ENCODE measurements around the gene NCOA7. TPM values are rescaled to one million over a fixed set of nuclear protein-coding genes. Genes with fewer than 3 reads are reported as not detected.
"Not testable (repeated sequence)": the region's sequence is repeated elsewhere in the genome, so short reads cannot be mapped to it uniquely, and the experiment has no call there.

NCOA7 gene
- polyA plus RNA-seq, 4 donors: 39.9 to 71.7 (median 49.0) TPM

- not testable (repeated sequence) for DNase-seq (ENCODE audit: low read depth in 4 of 4, low spot score in 3 of 4)
Observed at GRCh38 chr6:125911051-125911451, 120.3 kb downstream of the NCOA7 start.

GRCh38 chr6:125912430-125912829 is 121.7 kb downstream of the NCOA7 start:
- not testable (repeated sequence) for DNase-seq (ENCODE audit: low read depth in 4 of 4, low spot score in 3 of 4)

GRCh38 chr6:125913145-125913544 is 122.4 kb downstream of the NCOA7 start:
- DNase-seq (ENCODE audit: low read depth in 4 of 4, low spot score in 3 of 4): no peak

DNA sequence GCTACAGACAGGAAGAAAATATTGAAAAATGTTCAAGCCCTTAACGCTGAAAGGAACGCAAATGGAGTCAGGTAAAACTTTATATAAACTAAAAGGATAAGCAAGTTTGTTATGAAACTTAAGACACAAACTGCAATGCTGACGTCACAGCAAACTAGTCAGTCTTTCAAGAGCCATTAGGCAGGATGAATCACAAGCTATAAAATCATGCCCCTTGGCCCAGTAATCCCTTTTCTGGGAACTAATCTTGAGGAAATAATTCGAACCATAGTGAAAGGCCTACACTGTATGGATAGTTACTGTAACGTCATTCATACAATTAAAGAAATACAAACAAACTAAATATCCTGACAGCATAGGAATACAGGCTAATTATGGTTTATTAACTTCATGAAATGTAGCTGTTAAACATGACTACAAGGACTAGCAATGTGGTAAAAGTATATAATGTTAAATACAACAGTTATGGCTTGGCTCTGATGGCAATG is 123.1 kb downstream of the NCOA7 start:
- DNase-seq (ENCODE audit: low read depth in 4 of 4, low spot score in 3 of 4): no peak

DNA sequence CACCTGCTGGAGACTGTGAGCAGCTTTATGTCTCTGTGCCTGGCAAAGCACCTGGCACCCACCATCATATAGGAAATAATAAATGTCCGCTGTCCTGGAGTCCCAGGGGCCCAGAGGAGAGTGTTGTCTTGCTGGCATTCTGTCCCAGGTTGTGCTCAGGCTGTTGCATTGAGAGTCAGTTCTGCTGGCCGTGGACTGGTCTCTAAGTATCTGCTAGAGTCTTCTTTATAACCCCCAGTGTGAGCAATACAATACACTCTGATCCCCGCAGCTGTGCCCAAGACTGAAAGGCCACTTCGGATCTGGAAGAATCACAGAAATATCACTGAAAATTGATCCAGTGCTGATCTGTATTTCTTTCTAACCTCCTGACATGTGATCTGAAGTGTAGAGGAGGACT is 127.5 kb downstream of the NCOA7 start:
- DNase-seq (ENCODE audit: low read depth in 4 of 4, low spot score in 3 of 4): no peak

DNA sequence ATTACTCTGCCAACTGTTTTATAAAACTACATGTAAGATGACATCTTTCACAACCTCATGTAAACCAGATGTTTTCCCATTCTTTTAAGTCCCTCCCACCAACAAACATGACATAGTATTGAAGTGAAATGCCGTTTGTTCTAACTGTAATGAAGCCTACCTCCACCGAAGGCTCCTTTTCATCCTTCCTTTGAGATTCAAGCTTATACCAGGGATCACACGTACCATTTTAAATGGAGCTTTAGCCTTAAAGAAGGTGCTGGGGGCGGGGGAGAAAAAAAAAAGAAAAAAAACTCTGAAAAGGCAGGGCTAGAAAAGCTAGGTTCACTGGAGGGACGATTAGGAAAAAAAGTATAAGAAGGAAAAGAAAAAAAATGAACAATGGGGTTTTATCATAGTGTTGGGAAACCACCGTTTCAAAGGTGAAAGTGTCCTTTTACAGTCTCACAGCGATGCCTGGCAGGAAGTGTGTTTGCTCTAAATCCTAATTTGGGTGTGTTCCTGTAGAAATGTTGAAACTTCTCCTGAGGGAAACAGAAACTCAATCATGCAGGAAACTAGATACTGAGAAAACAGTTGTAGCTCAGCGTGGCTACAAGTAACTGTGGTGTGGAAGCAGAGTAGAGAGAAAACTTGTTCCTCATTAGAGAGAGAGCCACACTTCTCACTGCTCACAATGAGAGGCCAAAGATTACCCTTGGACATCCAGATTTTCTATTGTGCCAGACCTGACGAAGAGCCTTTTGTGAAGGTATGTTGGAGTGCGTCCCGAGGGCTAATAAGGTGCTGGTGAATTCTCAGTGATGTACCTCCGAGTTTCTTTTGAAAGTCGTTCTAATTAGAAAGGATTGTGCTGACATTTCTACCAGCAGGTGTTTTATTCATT is 128.2 kb downstream of the NCOA7 start:
- peak; percentile 35 to 67 (median 58) for DNase-seq (ENCODE audit: low read depth in 4 of 4, low spot score in 3 of 4)

DNA sequence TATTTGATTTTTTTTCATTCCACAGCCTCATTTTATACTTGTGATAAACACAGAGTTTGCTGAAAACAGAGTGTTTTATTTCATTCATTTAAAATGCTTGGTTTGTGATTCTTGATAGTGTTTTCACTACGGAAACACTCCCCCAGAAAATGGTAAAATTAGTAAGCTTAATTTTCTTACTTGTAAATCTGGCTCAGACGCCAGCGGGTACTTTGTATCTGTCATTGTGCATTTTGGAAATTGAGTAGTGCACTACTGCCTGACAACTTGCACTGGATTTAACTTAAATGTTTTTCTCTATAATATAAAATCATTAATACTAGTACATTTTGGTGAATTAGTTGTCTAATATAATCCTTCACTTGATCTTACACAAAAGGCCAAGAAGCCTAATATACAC is 128.9 kb downstream of the NCOA7 start:
- DNase-seq (ENCODE audit: low read depth in 4 of 4, low spot score in 3 of 4): no peak

GRCh38 chr6:125922322-125922860 is 131.6 kb downstream of the NCOA7 start:
- no peak for DNase-seq (ENCODE audit: low read depth in 4 of 4, low spot score in 3 of 4)

DNA sequence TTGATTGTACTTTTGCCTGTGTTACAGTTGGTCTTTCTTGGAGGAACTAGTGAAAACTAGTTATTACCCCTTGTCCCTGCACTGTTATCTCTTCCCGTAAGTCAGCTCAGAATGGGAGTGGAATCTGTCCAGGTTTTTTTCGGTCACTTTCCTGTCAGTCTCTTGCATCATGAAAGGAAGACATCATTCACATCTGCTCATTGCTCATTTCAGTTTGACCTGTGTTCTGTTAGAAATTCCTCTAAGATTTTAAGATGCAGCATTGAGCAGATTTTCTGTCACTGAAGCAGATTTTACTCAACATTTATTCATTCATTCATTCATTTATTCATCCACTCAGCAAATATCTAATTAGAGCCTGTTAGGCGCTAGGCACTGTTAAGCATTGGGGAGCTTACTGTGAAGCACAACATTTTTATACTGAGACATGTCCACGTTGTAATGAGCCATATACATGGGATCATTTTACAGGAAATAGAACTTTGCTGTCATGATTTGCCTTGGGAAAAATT is 132.7 kb downstream of the NCOA7 start:
- DNase-seq (ENCODE audit: low read depth in 4 of 4, low spot score in 3 of 4): no peak

DNA sequence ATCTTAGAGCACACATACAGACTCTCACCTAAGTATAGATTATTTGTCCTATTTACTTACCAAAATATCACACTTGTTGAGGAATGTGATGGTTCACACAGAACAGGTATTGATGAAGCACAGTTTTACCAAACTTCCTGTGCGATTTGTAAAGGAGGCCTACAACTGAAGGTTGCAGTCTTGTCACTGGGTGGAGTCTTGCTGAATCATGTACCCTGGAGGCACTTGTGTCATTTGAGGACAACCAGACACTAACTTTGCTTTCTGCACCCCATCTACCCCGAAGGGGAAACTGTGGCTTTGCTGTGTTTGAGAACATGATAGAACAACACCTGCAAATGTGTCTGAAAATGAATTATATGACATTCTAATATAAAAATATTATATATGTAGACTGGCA is 133.4 kb downstream of the NCOA7 start:
- DNase-seq (ENCODE audit: low read depth in 4 of 4, low spot score in 3 of 4): no peak

GRCh38 chr6:125924697-125925358 is 134.1 kb downstream of the NCOA7 start:
- DNase-seq (ENCODE audit: low read depth in 4 of 4, low spot score in 3 of 4): no peak

DNA sequence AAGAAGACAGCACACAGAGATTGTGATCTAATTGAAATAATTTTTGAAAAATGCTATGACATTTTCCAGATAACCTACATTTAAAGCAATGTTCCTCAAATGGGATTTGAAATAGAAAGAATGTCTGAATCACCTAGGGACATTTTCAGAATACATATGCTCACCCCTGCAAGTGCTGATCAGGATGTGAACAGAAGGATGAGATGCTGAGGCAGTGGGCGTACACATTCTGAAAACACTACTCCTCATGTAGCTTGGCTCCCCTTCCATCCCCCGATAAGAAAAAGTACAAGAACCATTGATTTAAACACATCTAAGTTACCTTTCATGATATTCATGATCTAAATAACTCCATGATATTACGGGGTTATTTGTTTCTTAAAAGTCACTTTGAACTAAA is 136.0 kb downstream of the NCOA7 start:
- no peak for DNase-seq (ENCODE audit: low read depth in 4 of 4, low spot score in 3 of 4)

DNA sequence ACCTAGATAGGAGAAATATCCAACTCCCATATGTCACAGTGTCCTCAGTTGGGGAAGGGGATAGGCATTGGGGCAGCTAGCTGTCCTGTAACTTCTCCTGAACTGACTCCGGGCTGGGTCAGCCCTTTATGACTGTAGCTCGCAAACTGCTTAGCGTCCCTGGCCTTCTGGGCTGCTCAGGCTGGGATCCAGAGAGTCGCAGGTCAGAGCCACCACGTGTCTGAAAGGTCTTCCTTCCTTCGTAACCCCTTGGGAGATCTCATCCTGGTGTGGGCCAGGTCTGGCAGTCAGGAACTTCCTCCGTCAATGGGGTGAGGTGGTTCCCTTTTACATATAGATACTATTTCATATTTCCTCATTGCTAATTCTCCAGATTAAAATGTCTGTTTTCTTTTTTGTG is 137.0 kb downstream of the NCOA7 start:
- DNase-seq (ENCODE audit: low read depth in 4 of 4, low spot score in 3 of 4): no peak

DNA sequence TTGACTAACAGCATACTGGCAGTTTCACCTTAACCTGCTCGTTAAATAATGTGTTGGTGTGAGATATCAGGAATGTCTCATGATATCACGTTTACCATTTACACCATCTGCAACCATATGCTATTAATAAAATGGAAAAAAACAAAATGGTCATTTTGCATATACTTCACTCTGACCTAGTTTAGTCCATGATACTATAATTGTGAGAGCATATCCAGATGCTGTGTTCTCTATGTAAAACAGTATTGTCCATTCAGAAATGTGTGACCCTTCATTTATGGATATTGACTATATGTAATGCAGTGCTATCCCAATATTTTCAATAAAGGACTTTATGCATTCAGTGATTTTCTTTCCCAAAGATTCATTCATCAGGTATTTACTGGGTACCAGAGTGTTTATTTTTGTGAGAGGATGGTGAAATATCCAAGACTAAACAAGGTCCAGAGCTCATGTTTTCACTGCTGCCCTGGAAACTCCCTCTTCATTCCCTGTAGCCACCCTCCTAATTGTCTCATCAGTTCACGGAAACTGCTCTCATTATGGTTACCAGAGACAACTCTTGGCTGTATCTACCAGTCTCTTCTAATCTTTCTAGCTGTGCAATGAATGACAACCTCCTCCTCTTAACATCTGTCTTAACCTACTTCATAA is 140.1 kb downstream of the NCOA7 start:
- DNase-seq (ENCODE audit: low read depth in 4 of 4, low spot score in 3 of 4): no peak

- DNase-seq (ENCODE audit: low read depth in 4 of 4, low spot score in 3 of 4): no peak
Observed at GRCh38 chr6:125931733-125932450, 141.1 kb downstream of the NCOA7 start.

DNA sequence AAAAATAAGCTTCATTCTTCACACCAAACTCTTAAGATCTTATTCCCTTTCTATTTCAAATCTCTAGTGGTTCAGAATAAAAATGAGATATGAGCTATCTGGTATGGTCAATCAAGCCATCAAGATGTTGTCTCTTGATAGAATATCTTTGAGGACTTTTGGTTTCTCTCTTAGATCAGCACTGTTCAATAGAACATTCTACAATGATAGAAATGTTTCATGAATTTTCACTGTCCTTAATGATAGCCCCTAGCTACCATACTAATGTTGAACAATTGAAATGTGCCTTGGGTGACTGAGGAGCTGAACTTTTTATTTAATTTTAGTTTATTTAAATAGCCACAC is 141.7 kb downstream of the NCOA7 start:
- DNase-seq (ENCODE audit: low read depth in 4 of 4, low spot score in 3 of 4): no peak

DNA sequence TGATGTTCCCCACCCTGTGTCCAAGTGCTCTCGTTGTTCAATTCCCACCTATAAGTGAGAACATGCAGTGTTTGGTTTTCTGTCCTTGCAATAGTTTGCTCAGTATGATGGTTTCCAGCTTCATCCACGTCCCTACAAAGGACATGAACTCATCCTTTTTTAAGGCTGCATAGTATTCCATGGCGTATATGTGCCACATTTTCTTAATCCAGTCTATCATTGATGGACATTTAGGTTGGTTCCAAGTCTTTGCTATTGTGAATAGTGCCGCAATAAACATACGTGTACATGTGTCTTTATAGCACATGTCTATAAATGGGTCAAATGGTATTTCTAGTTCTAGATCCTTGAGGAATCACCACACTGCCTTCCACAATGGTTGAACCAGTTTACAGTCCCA is 144.8 kb downstream of the NCOA7 start:
- not testable (repeated sequence) for DNase-seq (ENCODE audit: low read depth in 4 of 4, low spot score in 3 of 4)

DNA sequence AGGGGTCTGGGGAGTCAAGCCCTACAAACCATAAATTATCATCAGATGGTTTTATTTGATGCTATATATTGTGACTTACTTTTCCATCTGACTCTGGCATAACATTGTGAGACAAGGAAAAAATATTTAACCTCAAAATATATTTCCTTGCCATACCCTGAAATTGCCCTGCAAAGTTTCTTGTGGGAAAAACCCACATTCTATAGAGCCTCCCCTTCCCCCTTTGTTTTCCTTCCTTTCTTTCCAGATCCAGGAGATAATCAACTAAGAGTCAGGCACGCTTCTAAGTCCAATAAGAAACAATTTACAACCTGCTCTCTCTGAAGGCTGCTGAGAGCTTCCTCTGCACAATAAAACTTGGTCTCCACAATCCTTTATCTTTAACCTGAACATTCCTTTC is 148.3 kb downstream of the NCOA7 start:
- DNase-seq (ENCODE audit: low read depth in 4 of 4, low spot score in 3 of 4): no peak

GRCh38 chr6:125939791-125940190 is 149.0 kb downstream of the NCOA7 start:
- DNase-seq (ENCODE audit: low read depth in 4 of 4, low spot score in 3 of 4): no peak
